A172 (cell line): Measurements from ENCODE around the gene NXPH1. TPM values are rescaled to one million over a fixed set of nuclear protein-coding genes. Genes with fewer than 3 reads are reported as not detected.
A peak's percentile ranks its signal among the peaks of the same experiment; 100 is the strongest.

Experiments
- DNase-seq: peaks from one replicate; pipeline ENCODE4 v3.0.0-alpha.2; 2015; ENCODE audit warnings: low spot score
- total RNA-seq: library from RNA; depleted of rRNA; stranded (reverse); fragments of >200 nt; shearing (Covaris generic); gene quantifications from 2 replicates; pipeline ENCODE4 v1.2.3, GENCODE V29; 2014; rRNA removed

Gene NXPH1
- total RNA-seq = not detected in 2 replicates

DNA sequence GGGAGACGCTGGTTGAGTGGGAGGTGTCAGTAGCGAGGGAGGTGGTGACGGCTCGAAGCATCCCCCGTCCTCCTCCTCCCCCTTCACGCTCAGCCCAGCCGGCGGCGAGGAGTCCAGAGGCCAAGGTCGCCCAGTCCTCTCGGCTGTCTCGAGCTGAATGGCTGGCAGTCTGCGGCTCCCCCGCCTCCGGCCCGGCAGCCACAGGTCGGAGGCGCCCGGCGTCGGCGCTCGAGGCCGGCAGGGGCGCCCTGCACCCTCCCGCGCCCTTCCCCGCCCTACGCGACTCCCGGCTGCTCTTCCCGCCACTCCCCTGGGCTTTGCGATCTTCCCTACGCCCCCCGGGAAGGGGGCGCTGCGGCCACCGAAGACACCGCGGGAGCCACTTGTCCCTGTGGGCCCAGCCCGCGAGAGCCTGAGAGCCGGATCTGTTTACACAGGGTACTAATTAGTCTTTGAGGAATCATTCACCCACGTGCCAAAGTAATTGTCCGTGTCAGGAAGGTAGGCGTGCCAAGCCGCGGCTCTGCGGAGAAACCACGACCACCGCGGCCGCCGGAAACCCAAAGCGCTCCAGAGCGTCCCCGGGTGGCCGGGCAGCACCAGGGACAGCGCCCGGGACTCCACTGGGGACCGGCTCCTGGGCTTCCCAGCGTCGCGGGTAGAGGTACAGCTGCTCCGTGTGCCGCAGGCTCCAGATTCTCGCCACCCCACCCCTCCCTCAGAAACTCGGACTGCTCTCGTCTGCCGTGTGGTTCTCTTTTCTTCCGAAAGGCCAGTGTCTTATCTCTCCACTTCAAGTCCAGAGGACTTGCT lies at the start of gene NXPH1:
TSS of gene NXPH1 (plus strand) at position 133 of the 813 bp plus-strand sequence.
- DNase-seq = no peak

GRCh38 chr7:8384901-8385300 lies 48.5 kb upstream of the NXPH1 start:
- DNase-seq = no peak

DNA sequence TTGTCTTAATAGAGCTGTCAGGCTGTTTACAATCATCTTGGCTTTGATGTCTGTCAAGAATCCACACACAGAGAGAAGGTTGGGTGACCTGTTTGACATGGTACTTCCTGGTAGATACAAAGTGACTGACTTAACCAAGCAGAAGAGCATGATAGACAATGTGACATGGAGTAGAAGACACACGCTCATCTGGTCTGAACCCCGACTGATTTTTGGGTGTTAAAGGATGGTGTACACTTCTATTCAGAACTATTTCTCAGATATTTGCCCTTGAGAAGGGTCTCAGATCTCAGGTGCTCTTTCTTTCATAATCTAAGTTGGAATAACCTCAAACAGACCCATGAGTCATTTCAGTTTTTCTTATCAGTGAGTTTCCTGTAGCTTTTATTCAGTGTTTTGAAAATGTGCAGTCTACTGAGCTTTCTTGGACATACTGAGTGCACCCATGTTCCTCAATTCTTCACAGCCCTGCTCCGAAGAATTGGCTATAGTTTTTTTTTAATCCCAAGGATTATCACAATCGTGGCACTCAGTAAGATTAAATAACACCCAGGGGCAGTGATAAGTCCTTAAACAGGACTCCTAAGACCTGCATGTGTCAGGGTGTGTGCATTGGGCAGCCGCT lies 46.4 kb upstream of the NXPH1 start:
- DNase-seq = no peak

DNA sequence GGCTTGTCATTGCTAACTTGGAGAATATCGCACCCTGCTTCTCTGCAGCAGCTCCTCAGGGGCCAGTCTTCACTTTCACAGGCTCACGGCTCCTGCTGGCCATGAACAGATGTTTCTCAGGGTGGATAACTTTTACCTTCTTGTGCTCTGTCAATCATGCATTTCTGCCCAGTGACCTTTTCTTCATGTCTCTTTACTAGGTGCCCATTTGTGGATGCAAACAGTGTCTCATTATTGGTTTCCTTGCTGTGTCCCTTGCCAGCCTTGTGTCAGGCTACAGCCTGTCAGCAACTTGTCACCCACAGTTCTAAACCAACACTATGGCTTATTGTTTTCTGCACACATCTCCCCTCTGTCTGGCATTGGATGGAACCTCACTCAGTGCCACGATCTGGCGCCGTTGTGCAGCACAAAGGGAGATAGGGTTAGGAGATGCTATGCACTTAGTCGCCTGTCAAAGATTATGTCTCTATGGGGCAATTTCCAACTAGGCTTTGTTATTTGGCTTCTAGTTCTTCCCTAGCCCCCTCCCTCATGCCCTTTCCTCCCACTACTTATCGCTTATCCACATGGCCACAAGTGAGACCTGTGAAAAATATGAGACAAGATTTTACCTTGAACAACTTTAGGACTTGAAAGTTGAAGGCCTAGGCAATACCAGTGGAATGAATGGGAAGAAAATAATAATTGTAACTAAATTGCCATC lies 45.7 kb upstream of the NXPH1 start:
- no peak for DNase-seq

DNA sequence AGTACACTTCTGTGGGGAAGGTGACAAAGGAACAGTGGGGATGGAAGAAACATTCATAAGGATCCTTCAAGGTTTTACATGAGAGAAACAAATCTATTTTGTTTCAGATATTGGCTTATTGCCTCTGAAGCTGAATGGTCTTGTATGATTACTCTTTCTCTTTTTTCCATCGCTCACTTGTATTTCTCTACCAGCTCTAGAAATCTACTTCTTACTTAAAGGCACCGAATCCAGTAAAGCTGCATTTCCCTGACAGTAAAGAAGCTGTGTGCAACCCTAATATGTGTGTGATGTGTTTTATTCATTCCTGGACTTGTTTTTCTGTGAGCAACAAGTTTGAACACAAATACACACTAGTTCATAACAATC lies 45.2 kb upstream of the NXPH1 start:
- no peak for DNase-seq

- DNase-seq = peak; percentile 69
Observed at GRCh38 chr7:8389593-8390261, 43.7 kb upstream of the NXPH1 start.

DNA sequence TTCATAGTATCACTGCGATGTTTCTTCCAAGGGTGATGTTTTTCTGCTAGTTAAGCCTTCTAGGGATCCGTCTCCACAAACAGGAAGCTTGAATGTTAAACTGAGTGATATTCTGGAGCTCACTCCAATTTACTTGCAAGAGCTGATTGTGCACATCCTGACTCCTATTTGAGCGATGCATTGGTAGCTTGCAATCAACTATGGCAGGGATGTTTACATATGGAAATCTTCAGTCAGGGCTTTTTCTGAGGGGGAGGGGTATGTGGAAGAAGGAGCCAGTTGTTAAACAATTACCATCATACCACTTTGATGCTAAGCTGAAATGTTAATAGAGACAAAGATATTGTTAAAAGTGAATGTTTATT lies 43.2 kb upstream of the NXPH1 start:
- no peak for DNase-seq

DNA sequence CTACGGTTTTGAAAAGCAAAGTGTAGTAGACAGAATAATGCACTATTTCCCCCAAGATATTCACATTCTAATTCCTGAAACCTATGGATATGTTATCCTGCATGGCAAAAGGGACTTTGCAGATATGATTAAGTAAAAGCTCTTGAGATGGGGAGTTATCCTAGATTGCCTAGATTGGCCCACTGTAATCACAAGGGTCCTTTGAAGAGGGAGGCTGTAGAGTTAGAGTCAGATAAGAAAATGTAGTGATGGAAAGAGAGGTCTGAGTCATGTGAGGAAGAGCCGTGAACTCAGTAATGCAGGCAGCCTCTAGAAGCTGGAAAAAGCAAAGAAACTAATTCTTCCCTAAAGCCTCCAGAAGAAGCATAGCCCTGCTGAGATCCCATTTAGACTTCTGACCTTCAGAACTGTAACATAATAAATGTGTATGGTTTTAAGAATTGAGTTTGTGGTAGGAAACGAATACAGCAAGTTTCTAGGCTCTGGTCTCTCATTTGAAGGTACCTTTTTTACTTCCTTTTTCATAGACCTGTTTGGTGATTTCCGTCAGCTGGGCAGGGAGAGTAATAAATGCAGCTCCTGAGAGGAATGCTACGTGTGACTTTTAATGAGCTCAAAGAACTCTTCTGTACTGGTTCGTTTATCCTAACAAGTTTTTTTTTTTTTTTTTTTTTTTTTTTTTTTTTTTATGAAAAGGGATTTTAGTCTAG lies 41.9 kb upstream of the NXPH1 start:
- DNase-seq = no peak

DNA sequence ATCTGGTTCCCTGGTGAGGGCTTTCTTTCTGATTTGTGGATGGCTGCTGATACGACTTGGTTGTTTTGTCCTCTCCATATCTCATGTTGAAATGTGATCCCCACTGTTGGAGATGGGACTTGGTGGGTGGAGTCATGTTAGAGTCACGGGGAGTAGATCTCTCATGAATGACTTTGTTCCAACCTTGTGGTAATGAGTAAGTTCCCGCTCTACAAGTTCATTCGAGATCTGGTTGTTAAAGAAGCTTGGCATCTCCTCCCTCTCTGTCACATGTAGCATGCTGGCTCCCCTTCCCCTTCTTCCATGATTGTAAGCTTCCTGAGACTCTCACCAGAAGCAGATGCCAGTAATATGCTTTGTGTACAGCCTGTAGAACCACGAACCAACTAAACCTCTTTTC lies 37.1 kb upstream of the NXPH1 start:
- DNase-seq = no peak

DNA sequence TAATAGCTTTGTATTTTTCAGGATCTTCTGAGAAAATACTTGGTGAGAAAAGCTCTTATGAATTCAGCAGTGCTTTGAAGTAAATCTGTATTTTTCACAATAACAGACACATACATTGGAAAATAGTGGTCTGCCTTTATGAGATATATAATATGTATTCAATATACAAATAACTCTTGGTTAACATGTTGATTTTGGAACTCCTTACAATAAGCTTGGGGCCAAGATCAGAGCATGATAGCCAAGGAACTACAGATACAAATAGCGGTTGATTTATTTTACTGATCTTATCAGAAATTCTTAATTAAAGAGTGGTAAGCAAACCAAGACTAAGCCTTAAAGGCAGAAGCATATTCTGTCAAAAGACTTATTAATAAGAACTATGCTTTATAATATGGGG lies 24.5 kb upstream of the NXPH1 start:
- no peak for DNase-seq

- no peak for DNase-seq
Observed at GRCh38 chr7:8411103-8411502, 22.3 kb upstream of the NXPH1 start.

DNA sequence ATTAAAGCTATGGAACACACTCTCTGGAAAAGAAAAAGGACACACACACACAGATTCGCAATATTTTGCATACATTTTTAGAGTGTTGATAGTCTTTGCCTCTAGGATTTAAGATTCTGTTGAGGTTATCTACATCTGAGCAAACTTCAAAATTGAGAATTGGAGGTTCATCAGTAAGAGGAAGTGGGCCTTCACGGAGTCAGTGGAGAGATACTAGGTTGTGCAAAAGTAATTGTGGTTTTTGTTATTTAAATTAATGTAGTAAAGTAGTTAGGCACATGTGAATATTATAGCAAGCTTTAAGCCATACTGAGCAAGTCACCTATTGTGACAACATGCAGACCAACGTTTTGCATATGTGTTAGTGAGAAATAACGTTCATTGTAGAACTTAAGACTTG lies 19.8 kb upstream of the NXPH1 start:
- no peak for DNase-seq

DNA sequence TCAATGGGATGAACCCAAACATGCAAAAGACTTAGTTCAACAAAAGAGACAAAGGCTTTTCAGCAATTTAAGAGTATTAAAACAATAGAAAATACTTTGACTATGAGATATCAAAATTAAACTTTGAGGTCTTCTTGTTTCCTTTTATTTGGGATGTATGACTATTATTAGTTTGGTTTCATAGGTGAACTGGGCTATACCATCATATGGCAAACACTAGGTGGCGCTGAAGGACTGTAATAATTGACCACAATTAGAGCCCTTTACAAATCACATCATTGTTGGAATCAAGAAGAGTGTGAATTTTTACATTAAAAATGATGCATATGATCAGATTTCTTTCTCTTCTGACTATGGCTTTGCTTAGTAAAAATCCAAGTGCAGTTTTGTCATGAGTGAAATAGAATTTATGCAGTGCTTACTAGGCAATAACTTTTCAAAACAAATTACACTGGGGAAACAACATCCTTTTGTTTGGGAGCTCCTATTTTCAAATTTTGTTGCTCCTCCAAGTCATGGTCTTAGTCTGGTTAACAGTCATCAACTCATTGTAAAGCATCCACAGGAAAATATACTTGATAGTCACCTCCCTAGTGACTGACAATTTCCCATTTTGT lies 14.7 kb upstream of the NXPH1 start:
- peak; percentile 78 for DNase-seq

GRCh38 chr7:8422177-8422576 lies 11.2 kb upstream of the NXPH1 start:
- no peak for DNase-seq

GRCh38 chr7:8423057-8423456 lies 10.4 kb upstream of the NXPH1 start:
- peak; percentile 8 for DNase-seq

GRCh38 chr7:8425223-8425622 lies 8.2 kb upstream of the NXPH1 start:
- DNase-seq = no peak

DNA sequence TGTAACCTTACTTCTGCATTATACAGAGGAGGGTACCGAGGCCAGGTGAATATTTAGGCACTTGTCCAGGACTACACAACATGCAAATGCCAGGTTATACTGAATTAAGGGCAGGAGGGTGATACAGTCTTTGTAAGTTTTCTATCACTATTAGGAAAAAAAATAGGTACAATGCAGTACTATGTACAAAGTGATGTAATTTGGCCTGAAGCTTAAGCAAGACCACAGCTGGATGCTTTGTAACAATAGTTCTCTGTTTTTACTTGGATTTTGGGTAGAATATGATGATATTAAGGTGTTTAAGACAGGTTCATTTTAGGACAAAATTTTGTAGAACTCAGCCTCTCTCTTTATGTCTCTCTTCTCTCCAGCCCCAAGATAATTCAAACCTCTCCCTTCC lies 2.8 kb upstream of the NXPH1 start:
- no peak for DNase-seq

DNA sequence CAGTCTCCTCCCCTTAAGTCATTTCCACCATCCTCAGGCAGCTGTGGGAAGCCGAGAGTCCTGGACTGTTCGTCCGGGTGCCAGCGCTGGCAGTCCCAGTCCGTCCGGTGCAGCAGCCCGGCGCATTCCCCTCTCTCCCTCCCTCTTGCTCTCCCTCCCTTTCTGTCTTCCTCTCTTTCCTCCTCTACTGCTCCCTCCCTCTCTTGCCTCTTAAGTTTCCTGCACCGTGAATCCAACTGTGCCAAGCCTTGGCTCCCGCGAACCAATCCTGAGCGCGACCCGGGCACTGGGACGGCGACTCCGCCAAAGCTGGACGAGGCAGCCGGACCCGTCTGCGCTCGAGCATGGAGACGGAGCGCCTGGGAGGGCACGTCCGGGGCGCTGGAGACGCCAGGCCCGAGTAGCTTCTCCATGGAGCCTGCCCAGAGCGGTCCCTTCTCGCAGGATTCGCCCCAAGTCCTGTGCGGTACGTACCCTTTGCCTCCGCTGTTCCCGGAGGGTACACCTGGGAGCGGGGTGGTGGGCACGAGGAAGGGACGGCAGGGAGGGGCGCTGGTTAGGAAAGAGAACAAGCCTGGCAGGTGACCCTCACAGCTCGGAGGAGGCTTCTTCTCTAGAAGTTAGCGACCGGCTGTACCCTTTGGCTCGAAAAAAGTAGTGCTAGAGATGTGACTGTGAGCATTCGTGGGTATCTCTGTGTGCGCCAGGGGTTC lies 1.0 kb downstream of the NXPH1 start:
- no peak for DNase-seq

DNA sequence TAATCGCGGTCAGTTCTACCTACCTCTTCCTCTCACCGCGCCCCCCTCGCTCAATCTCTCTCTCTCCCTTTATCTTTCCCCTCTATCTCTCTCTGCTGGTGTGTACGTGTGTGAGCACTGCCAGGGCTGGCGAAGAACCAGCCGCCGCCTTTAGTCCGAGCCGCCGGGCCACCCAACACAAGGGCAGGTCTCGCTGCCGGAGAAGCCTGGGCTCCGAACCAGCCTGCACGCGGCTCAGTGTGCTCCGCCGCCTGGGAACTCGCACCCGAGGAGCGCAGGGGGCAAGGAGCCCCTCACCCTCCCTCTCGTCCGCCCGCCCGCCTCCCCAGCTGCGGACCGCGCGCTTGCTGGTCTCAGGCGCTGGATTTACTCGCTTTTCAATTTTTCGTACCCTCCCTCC lies 1.7 kb downstream of the NXPH1 start:
- DNase-seq = no peak
